ENCODE measurements around the gene SRGAP3. TPM values are rescaled to one million over a fixed set of nuclear protein-coding genes. Genes with fewer than 3 reads are reported as not detected.

SRGAP3 gene
- total RNA-seq, 1 donor from 2014 or later, result 10.3 TPM

GRCh38 chr3:9184461-9184835 lies 65.0 kb downstream of the SRGAP3 start:
- no peak overlapping the region for H3K4me3 ChIP-seq
- H3K27ac ChIP-seq (replicated peaks), result no peak overlapping the region
- H3K4me1 ChIP-seq, result peaks cover 31% of the 10 kb centered on the region
- H3K36me3 ChIP-seq, result no peaks in the 10 kb centered on the region
- no peaks in the 10 kb centered on the region for H3K9me3 ChIP-seq (replicated peaks)
- intact Hi-C loops (cut with micrococcal nuclease), result no loop called here
- no peak for TF ChIP-seq CTCF (IDR thresholded peaks at IDR 0.05; ENCODE audit: borderline replicate concordance)
- no peak for DNase-seq
- H3K27me3 ChIP-seq (ENCODE audit: low read depth), result no peaks in the 10 kb centered on the region

GRCh38 chr3:9183811-9184460 lies 65.5 kb downstream of the SRGAP3 start:
- peaks cover 31% of the 10 kb centered on the region for H3K4me1 ChIP-seq
- H3K27ac ChIP-seq (replicated peaks), result no peak overlapping the region
- TF ChIP-seq CTCF (IDR thresholded peaks at IDR 0.05; ENCODE audit: borderline replicate concordance), result no peak
- no peaks in the 10 kb centered on the region for H3K9me3 ChIP-seq (replicated peaks)
- no peak for DNase-seq
- no peak overlapping the region for H3K4me3 ChIP-seq
- no peaks in the 10 kb centered on the region for H3K36me3 ChIP-seq
- H3K27me3 ChIP-seq (ENCODE audit: low read depth), result no peaks in the 10 kb centered on the region
- intact Hi-C loops (cut with micrococcal nuclease), result no loop called here

GRCh38 chr3:9183011-9183410 lies 66.4 kb downstream of the SRGAP3 start:
- Histone ChIP-seq H3K36me3 (no peaks in the 10 kb centered on the region), H3K27ac (replicated peaks) (no peak overlapping the region), H3K4me3 (no peak overlapping the region), H3K9me3 (replicated peaks) (no peaks in the 10 kb centered on the region), H3K4me1 (peaks cover 31% of the 10 kb centered on the region), H3K27me3 (ENCODE audit: low read depth) (no peaks in the 10 kb centered on the region)
- no peak for TF ChIP-seq CTCF (IDR thresholded peaks at IDR 0.05; ENCODE audit: borderline replicate concordance)
- intact Hi-C loops (cut with micrococcal nuclease), result no loop called here
- DNase-seq, result peak; percentile 28

- Histone ChIP-seq H3K27me3 (ENCODE audit: low read depth) (no peaks in the 10 kb centered on the region), H3K27ac (replicated peaks) (no peak overlapping the region), H3K4me1 (peaks cover 31% of the 10 kb centered on the region), H3K36me3 (no peaks in the 10 kb centered on the region), H3K4me3 (no peak overlapping the region), H3K9me3 (replicated peaks) (no peaks in the 10 kb centered on the region)
- no peak for DNase-seq
- TF ChIP-seq CTCF (IDR thresholded peaks at IDR 0.05; ENCODE audit: borderline replicate concordance), result no peak
- intact Hi-C loops (cut with micrococcal nuclease), result no loop called here
Observed at GRCh38 chr3:9180764-9181117, 68.7 kb downstream of the SRGAP3 start.

GRCh38 chr3:9179826-9180763 lies 69.4 kb downstream of the SRGAP3 start:
- no peak for TF ChIP-seq CTCF (IDR thresholded peaks at IDR 0.05; ENCODE audit: borderline replicate concordance)
- intact Hi-C loops (cut with micrococcal nuclease), result no loop called here
- Histone ChIP-seq H3K9me3 (replicated peaks) (no peaks in the 10 kb centered on the region), H3K27ac (replicated peaks) (no peak overlapping the region), H3K36me3 (no peaks in the 10 kb centered on the region), H3K27me3 (ENCODE audit: low read depth) (no peaks in the 10 kb centered on the region), H3K4me1 (peaks cover 30% of the 10 kb centered on the region), H3K4me3 (no peak overlapping the region)
- DNase-seq, result no peak

All from left ventricle myocardium inferior (tissue), 1 donor.